GM19463 (cell line): ENCODE data around the gene SPINT4.
"Not testable (repeated sequence)": the region's sequence is repeated elsewhere in the genome, so short reads cannot be mapped to it uniquely, and the experiment has no call there.

ENCODE experiments used
- ATAC-seq: cut with Tn5 transposase; IDR thresholded peaks from one replicate; pipeline ENCODE4 v1.9.1; 2021; ENCODE audit warnings: mild to moderate bottlenecking, moderate library complexity; ENCODE audit not compliant: unreplicated experiment

The SPINT4 gene

DNA sequence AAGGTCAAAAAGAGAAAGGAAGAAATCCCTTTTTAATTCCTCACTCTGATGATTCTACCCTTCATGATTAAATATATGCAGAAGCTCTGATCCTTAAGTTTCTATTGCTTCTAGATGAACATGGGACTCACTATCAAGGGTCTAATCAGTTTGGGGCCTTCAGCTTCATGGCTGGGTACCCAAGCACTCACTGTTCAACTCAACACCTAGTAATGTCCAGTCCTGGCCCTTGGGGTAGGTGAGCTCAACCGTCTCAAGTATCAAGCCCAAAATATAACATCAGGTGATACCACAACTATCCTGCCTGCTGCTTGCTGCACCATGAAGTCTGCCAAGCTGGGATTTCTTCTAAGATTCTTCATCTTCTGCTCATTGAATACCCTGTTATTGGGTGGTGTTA, at the start of gene SPINT4:
TSS of gene SPINT4 (plus strand) at position 301 of the 400 bp plus-strand sequence. CDS start at position 322, 21 bp downstream.
- ATAC-seq = no peak

DNA sequence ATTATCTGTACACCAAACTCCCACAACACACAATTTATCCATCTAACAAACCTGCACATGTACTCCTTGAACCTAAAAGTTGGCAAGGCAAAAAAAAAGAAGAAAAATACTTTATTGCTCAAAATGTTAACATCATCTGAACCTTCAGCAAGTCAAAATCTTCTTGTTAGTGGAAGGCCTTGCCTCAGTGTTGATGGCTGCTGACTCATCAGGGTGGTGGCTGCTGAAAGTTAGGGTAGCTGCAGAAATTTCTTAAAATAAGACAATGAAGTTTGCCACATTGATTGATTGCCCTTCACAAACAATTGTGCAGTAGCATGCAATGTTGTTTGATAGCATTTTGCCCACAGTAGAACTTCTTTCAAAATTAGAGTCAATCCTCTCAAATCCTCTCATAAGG, 49.4 kb upstream of the SPINT4 start:
- ATAC-seq = no peak

- ATAC-seq = no peak
Measured at GRCh38 chr20:45679650-45680049, 42.5 kb upstream of the SPINT4 start.

- ATAC-seq = no peak
Measured at GRCh38 chr20:45685896-45686295, 36.3 kb upstream of the SPINT4 start.

DNA sequence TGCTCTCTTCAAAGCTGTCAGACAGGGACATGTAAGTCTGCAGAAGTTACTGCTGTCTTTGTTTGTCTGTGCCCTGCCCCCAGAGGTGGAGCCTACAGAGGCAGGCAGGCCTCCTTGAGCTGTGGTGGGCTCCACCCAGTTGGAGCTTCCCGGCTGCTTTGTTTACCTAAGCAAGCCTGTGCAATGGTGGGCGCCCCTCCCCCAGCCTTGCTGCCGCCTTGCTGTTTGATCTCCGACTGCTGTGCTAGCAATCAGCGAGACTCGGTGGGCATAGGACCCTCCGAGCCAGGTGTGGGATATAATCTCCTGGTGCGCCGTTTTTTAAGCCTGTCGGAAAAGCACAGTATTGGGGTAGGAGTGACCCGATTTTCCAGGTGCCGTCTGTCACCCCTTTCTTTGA, 28.8 kb upstream of the SPINT4 start:
- ATAC-seq = not testable (repeated sequence)

GRCh38 chr20:45695496-45695895, 26.7 kb upstream of the SPINT4 start:
- ATAC-seq = no peak

- ATAC-seq = no peak
Measured at GRCh38 chr20:45701104-45701503, 21.0 kb upstream of the SPINT4 start.

DNA sequence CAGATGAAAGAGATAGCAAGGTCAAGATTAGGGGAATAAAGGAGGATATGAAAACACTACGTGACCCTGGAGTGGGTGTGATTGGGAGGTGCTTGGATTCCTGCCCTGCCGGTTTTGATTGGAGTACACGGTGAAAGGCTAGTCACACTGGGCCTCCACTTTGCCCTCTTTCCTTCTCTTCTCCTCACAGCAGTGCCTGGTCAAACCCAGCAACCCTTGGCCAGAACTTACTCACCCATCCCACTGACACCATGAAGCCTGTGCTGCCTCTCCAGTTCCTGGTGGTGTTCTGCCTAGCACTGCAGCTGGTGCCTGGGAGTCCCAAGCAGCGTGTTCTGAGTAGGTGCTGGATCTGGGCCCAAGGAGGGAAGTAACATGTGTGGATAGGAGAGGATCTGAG, 20.3 kb upstream of the SPINT4 start, which contains the start of gene WFDC13:
TSS of gene WFDC13 (plus strand) at position 166 of the 400 bp plus-strand sequence. CDS start at position 252, 86 bp downstream.
- ATAC-seq = no peak

DNA sequence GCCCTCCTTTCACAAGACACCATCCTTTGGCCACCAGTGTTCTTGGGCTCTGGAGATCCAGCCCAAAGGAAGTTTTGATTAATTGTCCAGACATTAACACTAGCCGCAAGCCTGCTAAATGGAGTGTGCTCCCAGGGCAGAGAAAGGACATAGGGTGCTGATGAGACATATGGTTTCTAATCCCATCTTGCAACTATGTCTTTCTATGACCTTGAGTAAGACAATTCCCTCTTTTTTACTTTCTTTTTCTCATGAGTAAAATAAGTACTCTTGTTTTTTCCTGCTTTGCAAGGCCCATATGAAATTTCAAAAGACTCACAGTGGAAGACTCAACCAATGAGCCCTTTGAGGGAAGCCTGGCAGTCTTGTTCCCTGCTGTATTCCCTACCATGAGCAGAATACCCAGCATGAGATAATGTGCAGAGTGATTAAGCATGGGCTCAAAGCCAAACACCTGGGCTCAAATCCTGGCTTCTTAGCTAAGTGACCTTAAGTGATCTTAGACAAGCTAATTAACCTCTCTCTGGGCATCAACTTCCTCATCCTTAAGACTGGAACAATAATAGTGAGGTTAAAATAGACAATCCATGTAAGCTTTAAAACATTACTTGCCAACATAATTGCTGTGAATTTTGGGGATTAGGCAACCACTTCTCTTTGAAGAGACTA, 17.0 kb upstream of the SPINT4 start, which contains the start of gene WFDC10B:
TSS of gene WFDC10B (minus strand) at position 51 of the 669 bp plus-strand sequence. CDS start 19,027 bp downstream, outside the sequence.
- no peak for ATAC-seq

GRCh38 chr20:45716141-45716688, 5.9 kb upstream of the SPINT4 start:
- not testable (repeated sequence) for ATAC-seq

DNA sequence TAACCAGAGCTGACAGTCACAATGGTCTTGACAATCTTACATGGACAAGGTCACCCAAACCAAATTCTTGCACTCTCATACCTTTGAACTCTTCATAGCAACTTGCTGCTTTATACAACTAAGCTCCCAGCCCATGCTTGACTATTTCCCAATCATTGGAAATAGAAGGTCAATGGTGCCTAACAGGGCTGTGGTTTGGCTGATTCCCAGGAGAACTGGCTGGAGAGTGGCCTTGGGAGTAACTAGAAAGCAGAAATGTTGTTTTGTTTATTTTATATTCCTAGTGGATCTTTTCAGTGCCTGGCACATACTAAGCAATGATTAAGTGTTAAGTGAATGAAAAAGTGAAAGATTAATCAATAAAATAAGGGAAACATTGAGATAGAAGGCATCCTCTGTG, 3.0 kb downstream of the SPINT4 start:
- ATAC-seq = no peak

GRCh38 chr20:45727044-45727443, 4.9 kb downstream of the SPINT4 start:
- no peak for ATAC-seq

- ATAC-seq = no peak
Measured at GRCh38 chr20:45732199-45732598, 10.1 kb downstream of the SPINT4 start.

- no peak for ATAC-seq
Measured at GRCh38 chr20:45735552-45735951, 13.4 kb downstream of the SPINT4 start.

- no peak for ATAC-seq
Measured at GRCh38 chr20:45735988-45736387, 13.8 kb downstream of the SPINT4 start.

GRCh38 chr20:45742596-45742995, 20.4 kb downstream of the SPINT4 start:
- ATAC-seq = no peak

- ATAC-seq = no peak
Measured at GRCh38 chr20:45745015-45745414, 22.9 kb downstream of the SPINT4 start.

DNA sequence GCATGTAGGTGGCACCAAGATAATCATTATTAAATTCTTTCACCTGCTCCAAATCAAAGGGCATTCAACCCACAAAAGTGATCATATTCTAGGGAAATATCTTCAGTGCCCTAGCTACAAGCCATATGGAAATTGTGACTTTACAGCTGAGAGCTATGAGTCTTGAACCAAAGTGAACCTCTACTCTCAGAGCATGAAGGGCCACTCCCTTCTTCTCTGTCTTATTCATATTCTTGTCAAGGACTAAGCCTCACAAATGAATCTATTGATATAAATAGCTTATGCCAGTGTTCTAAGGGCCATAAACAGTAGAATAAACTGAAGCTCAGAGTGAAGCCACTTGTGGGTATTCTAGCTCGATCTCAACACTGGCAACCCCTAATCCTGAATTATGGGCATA, 29.6 kb downstream of the SPINT4 start:
- no peak for ATAC-seq

- no peak for ATAC-seq
Measured at GRCh38 chr20:45752746-45753145, 30.6 kb downstream of the SPINT4 start.

- ATAC-seq = no peak
Measured at GRCh38 chr20:45758096-45758495, 35.9 kb downstream of the SPINT4 start.

- not testable (repeated sequence) for ATAC-seq
Measured at GRCh38 chr20:45759921-45760320, 37.8 kb downstream of the SPINT4 start.

DNA sequence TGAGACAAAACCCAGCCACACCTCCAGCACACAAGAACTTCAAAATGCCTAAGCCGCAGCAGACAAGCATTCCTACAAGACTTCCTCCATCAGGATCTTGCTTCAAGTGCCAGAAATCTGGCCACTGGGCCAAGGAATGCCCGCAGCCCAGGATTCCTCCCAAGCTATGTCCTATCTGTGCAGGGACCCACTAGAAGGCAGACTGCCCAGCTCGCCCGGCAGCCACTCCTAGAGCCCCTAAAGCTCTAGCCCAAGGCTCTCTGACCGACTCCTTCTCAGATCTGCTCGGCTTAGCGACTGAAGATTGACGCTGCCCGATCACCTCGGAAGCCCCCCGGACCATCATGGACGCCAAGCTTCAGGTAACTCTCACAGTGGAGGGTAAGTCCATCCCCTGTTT, 39.8 kb downstream of the SPINT4 start:
- not testable (repeated sequence) for ATAC-seq
